GM19193 (cell line): Measurements from ENCODE around the gene SLC25A25.

Experiments
- POLR2A ChIP-seq: IDR thresholded peaks from 4 replicates; pipeline ENCODE4 v1.6.1; 2011; ENCODE audit not compliant: insufficient read depth, insufficient read length; ENCODE audit errors: extremely low read depth

SLC25A25 gene

DNA sequence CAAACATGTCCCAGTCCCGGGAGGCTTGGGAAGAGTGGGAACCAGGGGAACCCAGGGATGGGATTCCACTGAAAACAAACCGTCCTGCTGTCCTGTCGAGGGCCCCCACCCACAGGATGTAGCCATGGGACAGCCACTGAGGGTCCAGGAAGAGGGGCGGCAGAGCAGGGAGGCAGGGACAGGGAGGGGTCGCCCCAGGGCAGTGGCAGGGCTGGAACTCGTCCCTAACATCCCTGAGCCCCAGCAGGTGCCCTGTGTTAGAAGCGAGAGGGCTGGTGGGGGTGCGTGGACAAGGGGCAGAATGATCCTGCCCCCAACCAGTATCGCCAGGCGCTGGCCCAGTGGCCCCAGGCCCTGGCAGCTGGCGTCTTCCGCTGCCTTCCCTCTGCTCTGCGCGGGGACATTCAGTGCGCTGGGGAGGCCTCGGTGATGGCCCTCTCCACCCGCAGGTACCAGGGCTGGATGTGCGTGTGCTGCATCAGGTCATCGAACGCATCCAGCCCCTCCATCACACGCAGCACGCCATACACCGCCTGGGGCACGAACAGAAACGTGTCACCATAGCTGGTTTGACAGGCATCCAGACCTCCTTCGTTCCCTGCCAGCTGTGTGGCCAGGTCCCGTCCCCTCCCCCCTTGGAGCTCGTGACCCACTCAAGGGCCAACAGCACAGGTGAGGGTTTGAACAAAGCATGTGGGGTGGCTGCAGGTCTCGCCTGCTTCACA is 52.9 kb downstream of the SLC25A25 start:
- peak; percentile 8 for TF ChIP-seq POLR2A

DNA sequence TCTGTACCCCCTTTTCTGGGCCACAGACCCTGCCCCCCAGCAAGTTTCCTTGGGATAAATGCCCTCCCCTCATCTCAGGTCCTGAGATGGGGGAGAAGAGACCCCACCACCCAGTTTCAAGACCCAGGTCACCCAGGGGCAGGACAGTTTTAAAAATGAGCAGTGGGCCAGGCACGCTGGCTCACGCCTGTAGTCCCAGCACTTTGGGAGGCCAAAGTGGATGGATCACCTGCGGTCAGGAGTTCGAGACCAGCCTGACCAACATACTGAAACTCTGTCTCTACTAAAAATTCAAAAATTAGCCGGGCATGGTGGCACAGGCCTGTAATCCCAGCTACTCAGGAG is 53.4 kb downstream of the SLC25A25 start:
- no peak for TF ChIP-seq POLR2A

DNA sequence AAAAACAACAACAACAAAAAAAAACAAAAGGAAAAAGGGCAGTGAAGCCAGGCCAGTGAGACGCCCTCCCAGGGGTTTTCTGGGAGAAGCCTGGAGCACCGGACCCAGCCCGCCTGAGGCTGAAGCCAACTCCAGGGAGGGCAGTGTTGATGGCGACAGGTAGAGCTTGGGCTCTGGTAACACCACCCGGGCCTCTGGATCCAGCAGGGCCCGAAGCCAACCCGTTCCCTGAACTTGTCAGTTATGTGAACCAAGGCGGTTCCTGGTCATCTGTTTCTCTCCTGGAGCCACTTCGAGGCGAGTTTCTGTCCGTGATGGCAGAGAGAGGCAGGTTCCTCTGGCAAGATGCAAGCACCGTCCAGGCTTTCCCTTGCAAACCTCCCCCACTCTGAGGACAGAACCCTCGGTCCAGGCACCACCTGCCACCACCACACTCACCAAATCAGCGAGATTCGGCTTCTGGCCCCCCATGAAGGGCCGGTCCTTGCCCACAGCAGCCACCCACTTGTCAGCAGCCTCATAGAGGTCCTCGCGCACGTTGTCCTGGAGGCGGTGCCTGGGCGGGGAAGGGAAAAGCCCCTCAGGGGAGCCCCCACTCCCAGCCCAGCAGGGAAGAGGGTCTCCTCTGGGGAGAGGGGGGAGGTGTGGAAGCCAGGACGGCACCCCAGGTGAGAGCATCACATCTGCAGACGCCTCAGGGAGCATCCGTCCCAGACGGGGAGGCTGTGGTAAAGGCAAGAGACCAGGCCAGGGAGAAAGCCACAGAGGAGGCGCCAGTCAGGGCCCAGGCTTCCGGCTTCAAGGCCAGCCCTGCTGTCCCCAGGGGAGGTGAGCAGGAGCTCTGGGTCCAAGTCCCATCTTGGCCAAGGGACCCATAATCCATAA is 54.1 kb downstream of the SLC25A25 start:
- no peak for TF ChIP-seq POLR2A

DNA sequence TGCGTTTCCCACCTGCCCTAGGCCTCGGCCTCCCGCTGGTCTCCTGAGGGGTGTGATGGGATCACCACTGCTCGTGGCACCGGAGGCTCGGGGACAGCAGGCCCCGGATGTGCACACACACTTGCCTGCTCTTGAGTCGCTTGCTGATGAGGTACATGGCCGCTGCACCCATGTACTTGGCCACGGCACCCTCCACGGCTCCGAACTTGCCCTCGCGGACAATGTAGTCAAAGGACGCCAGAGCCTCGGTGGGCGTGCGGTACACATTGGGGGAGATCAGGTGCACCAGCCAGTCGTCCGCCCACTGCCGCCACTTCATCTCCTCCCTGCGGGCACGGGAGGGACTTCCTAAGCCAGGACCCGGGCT is 54.8 kb downstream of the SLC25A25 start:
- peak; percentile 19 for TF ChIP-seq POLR2A

DNA sequence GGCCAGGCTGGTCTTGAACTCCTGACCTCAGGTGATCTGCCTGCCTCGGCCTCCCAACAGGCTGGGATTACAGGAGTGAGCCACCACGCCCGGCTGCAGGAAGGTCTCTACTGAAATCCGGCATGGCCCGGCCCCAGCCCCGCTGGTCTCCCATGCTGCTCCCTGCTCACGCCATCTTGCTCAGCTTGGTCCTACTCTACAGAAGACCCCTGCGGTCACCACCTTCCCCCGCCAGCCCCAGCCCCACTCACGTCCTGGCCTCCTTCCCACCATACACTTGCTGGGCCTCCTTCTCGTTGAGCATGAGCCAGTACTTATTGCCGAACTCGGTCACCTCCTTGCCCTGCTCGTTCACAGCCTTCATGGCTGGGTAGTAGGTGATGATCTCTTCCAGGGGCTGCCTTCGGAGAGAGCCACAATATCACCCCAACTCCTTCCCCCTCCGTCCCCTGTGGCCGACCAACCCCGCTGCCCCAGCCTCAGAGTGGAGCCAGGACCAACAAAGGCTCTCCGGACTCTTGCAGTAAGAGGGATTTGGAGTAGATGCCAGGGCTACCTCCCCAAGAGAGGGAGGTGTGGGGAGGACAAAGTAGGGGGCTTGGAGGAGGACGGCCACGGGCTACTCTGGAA is 55.5 kb downstream of the SLC25A25 start:
- TF ChIP-seq POLR2A: no peak

DNA sequence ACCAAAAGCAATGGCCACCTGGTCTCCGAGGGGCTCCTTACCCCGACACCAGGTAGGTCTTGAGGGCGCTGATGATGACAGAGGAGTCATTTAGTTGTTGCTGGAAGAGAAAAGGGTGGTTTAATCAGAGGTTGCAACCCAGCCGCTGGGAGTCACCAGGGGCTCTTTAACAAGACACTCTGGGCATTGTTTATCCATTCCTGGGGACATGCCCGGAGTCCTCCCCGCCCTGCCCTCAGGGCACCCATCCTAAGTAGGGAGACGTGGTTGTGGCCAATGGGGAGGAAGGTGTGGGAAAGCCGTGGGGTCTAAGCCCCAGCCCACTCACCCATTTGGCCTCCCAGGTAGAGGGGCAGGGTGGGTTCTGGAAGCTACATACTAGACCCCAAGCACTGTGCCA is 56.4 kb downstream of the SLC25A25 start:
- no peak for TF ChIP-seq POLR2A

DNA sequence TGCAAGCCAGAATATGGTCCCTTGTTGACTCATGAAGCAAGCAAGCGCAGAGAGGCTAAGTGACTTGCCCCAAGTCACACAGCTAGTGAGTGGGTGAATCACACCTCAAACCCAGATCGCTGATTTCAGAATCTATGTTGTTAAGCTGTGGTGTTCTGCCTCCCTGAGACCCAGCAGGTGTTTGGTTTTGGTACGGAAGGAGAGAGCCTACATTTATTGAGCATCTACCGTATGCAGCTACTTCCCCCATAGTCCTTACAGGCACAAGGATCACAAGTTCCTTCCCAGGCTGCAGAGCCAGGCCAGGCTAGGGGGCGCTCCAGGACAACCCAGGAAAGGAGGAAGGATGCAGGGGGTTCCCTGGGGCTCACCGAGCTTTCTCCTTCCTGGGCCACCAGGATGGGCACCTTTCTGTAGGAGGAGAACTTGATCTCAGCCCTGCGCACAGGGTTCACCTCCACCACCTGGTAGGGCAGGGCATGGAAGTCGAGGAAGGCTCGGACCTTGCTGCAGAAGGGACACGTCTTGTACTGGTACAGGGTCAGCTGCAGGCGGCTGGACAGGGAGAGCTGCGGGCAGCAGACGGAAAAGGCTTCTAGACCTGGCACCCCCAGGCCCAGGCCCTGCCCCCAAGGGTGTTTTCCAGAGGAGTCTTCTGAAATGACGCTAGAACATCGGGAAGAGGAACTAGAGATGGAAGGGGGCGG is 57.0 kb downstream of the SLC25A25 start:
- no peak for TF ChIP-seq POLR2A

DNA sequence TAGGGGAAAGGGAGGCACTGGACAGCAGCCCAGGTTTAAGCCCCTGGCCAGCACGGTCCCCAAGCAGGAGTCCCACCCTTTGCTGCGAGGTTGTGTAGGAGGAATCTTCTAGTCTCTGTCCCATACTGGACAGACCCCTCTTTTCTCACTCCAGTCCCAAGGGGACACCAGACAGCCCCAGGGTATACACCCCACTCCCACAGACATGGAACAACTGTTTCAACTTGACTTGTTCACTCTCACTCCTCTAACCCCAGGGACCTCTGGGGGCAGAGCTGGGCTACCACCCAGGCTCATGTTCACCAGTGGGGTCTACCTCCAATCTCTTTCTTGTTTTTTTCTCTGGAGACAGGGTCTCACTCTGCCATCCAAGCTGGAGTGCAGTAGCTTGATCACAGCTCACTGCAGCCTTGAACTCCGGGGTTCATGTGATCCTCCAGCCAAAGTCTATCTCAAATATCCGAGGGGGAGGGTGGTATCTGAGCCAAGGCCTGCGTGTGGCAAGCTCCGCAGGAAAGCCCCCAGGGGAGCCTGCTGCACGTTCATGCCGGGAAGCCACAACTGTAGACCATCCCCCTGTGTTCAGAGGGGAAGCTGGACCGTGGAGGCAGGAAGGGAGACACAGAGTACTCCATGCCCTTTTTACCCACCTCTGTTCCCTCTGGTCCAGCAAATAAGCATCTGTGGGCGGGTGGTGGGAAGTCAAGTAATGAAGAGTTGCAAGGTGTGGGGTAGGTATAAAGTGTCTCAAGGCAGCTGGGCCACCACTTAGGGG is 57.7 kb downstream of the SLC25A25 start:
- peak; percentile 17 for TF ChIP-seq POLR2A

DNA sequence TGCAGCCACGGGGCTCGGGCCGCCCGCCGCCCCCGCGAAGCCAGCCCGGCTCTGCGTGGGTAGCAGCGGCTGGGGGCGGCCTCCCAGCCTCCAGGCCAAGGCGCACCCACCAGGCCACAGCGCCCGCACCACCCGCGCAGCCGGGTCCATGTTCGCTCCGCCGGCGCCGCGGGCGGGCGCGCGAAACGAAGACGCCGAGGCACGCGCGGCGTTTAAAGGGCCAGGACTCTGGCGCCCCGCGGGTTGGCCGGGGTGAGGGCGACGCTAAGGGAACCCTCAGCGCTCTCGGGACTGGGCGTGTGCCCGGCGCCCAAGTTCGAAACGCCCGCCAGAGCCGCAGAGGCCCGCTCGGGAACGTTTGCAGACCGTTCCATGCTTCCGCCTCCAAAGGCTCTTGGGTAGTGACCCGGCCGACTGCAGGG is 59.5 kb downstream of the SLC25A25 start, which contains the start of gene PTGES2:
PTGES2 (minus strand) TSS at position 162 of the 422 bp plus-strand sequence; CDS start at position 150, 12 bp downstream.
- TF ChIP-seq POLR2A: peak; percentile 71

DNA sequence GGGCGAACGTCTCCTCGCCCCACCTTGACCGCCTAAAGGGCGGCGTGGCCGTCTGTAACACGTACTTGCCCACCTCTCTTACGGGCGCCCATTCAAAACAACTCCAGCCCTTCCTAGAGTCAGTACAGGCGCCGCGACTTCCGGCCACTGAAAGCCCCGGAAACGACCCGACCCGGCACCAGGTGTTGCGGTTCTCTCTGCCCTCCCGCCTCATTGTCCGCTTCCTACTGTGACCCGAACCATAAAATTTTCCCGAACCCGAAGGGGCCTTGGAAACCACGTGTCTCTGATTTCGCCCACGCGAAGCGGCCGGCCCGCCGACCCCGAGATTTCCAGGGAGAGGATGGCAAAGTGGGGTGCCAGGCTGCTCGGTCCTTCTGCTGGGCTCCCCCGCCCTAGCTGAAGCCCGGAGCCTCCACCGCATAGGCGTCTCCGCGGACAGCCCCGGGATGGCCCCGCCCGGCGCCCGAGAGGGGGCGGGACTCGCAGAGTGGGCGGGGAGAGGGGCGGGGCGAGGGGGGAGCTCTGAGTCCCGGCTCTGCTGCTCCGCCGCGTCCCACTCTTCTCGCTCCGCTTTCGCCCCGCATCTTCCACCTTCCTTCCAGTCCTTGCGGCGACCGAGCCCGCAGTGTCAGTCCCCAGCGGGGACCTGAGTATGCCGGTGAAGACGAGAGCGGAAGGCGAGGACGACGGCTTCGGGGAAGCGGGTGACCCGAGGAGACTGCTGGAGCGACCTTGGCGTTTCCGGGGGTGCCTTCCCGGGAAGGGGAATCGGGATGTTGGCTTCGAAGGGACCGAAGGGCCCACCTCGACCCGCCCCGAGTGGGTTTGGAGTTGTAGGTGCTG is 60.2 kb downstream of the SLC25A25 start:
- TF ChIP-seq POLR2A: peak; percentile 37

DNA sequence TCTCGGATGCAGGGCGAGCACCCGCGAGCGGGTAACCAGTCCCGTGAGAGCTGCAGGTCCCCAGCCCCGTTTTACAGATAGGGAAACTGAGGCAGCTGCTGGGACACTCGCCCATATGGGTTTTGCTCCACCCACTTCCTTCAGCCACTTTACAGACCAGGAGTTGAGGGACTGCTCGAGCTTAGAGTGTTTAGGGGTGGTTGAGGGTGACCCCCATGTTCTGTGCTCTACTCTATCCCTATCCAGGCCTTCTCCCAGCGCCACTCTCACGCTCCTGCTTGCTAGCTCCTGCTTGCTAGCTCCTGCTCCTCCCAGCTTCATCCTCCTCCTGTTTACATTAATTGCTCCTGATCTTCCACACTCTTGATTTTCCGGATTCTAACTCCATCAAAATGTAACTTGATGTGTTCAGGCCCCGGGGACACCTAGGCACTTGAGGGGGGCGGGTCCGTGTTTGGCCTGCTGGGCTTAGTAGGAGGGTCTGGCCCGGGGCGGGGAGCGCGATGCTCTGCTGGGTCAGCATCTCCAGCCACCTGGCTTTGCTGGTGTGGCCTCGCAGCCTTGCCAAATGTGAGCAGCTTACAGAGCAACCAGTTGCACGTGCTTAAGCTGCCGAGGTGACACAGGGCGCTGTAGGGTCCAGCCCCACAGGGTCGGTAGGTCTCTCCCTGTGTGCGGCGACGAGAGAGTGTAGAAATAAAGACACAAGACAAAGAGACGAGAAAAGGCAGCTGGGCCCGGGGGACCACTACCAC is 61.0 kb downstream of the SLC25A25 start:
- no peak for TF ChIP-seq POLR2A
